Fibroblast of the aortic adventitia (primary cell): ENCODE measurements around the gene SOCS7. TPM values are rescaled to one million over a fixed set of nuclear protein-coding genes. Genes with fewer than 3 reads are reported as not detected.

Source experiments
- DNase-seq: peaks from one replicate; pipeline ENCODE4 v3.0.0-alpha.2; 2010; ENCODE audit warnings: low read depth
- H3K4me3 ChIP-seq: 2 replicates; pipeline ENCODE4 v1.5.1; 2011; ENCODE audit warnings: low read depth, mild to moderate bottlenecking, control low read depth, low read length, moderate library complexity
- total RNA-seq: library from RNA; depleted of rRNA; stranded (reverse); fragments of >200 nt; gene quantifications from 2 replicates; pipeline ENCODE4 v1.2.3, GENCODE V29; 2012; ENCODE audit warnings: low replicate concordance
- TF ChIP-seq, protein P1 (sequence below): IDR thresholded peaks from 2 replicates; pipeline ENCODE4 v1.5.1; 2011; ENCODE audit warnings: mild to moderate bottlenecking, low read length, control low read depth, inconsistent platforms; ENCODE audit not compliant: insufficient read depth

SOCS7 gene
- total RNA-seq, 1 donor: 11.7 TPM

DNA sequence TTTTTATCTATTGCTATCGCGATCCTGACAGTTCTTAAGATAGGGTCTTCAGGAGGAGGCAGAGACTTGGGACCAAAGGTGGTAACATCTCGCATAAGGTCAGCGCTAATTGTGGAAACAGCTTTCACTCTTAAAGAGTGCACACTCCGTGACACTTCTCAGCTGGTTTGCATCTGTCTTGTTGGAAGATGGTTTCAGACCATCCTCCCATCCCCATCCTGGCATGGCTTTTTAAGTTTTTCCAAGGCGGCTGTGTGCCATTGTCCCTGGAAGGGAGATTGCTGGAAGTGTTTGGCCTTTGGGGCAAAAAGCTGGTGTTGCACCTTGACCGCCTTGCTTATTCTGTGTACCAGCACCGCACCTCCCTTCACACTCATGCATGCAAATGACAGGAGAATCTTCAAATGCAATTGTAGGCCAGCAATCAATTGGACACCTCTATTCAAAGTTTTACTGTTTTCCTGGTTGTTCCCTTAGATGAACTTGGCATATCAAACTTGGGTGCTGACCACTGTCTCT is 1.5 kb downstream of the SOCS7 start:
- peak overlapping the region; percentile 78 for H3K4me3 ChIP-seq
- TF ChIP-seq, protein P1, sequence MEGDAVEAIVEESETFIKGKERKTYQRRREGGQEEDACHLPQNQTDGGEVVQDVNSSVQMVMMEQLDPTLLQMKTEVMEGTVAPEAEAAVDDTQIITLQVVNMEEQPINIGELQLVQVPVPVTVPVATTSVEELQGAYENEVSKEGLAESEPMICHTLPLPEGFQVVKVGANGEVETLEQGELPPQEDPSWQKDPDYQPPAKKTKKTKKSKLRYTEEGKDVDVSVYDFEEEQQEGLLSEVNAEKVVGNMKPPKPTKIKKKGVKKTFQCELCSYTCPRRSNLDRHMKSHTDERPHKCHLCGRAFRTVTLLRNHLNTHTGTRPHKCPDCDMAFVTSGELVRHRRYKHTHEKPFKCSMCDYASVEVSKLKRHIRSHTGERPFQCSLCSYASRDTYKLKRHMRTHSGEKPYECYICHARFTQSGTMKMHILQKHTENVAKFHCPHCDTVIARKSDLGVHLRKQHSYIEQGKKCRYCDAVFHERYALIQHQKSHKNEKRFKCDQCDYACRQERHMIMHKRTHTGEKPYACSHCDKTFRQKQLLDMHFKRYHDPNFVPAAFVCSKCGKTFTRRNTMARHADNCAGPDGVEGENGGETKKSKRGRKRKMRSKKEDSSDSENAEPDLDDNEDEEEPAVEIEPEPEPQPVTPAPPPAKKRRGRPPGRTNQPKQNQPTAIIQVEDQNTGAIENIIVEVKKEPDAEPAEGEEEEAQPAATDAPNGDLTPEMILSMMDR: no peak
- DNase-seq: no peak

DNA sequence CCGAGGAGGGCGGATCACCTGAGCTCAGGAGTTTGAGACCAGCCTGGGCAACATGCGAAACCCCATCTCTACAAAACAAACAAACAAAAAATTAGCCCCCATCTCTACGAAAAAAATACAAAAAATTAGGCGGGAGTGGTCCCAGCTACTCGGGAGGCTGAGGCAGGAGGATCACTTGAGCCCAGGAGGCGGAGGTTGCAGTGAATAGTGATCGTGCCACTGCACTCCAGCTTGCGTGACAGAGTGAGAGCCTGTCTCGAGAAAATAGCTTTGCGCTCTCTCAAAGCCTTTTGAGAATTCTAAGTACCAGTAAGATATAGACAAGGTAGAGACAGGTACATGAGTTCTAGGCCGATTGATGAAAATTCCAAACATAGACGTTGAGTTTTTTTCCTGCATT is 2.0 kb downstream of the SOCS7 start:
- H3K4me3 ChIP-seq: peak overlapping the region; percentile 78
- TF ChIP-seq, protein P1: no peak

DNA sequence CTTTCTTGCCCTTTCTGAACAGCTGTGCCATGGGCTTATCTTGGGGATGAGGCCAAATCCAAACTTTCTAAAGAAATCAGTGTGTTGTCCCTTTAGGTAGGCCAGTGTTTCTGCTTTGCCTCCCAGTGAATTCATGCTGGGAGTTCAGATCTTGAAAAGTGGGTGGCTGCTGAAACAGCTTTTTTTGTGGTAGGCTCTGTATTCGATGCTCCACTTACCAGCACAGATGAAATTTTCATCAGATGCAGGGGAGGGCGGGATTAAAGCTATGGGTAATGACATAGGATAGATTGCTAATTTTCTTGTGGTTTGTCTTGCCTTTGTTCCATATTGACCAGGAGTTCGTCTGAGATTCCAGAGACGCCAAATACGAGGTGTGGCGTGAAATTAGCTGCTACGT is 2.8 kb downstream of the SOCS7 start:
- H3K4me3 ChIP-seq: peak overlapping the region; percentile 78

More for the DNA sequence above, 2.0 kb downstream of the SOCS7 start:
- DNase-seq: no peak

DNA sequence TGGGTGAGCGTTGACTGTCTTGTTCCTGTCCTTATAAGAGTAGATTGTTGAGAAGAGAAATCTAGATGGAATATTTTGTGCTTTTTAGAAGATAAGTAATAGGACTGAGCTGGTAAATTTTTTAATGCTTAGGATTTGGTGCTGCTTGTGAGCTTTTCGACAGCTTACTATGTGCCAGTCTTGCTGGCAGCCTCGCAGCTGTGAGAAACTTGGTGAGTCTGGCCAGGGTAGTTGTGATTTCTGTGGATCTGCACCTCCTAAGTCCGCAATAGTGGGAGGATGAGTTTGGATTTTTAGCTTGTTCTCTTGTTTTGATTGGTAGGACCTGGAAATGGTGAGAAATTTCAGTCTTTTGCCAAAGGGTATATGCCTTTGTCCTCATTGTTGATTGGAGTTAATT is 3.6 kb downstream of the SOCS7 start:
- no peak overlapping the region for H3K4me3 ChIP-seq
- TF ChIP-seq, protein P1: no peak
- no peak for DNase-seq

More for the DNA sequence above, 2.8 kb downstream of the SOCS7 start:
- TF ChIP-seq, protein P1: no peak
- no peak for DNase-seq

DNA sequence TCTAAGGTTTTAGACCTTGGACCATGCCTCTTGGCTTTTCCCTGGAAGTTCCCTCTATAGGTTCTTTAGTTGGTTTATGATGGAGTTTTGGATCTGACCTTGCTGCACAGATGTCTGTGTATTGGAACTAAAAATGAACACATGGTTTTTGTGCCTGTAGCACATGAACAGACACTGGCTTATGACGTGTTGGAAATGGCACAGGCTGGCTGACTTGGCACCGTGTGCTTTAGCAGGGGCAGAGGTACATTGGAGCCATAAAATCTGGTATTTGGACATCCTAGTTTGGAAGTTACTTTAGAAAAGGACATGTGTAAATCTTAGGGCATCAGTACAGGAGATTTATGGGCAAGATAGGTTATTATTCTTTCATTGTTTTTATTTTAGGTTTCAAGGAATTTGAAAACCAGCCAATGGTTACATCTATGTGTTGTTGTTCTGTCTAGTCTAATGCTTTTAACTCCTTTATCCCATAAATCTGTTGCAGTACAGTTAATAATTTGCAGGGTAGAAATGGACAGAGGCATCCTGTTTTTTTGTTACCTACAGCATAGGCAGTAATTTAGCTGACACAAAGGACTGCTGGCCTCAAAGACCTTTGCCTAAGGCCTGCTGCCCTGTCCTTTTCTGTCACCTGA is 6.0 kb downstream of the SOCS7 start:
- no peak for DNase-seq
- no peak overlapping the region for H3K4me3 ChIP-seq
- TF ChIP-seq, protein P1: no peak

DNA sequence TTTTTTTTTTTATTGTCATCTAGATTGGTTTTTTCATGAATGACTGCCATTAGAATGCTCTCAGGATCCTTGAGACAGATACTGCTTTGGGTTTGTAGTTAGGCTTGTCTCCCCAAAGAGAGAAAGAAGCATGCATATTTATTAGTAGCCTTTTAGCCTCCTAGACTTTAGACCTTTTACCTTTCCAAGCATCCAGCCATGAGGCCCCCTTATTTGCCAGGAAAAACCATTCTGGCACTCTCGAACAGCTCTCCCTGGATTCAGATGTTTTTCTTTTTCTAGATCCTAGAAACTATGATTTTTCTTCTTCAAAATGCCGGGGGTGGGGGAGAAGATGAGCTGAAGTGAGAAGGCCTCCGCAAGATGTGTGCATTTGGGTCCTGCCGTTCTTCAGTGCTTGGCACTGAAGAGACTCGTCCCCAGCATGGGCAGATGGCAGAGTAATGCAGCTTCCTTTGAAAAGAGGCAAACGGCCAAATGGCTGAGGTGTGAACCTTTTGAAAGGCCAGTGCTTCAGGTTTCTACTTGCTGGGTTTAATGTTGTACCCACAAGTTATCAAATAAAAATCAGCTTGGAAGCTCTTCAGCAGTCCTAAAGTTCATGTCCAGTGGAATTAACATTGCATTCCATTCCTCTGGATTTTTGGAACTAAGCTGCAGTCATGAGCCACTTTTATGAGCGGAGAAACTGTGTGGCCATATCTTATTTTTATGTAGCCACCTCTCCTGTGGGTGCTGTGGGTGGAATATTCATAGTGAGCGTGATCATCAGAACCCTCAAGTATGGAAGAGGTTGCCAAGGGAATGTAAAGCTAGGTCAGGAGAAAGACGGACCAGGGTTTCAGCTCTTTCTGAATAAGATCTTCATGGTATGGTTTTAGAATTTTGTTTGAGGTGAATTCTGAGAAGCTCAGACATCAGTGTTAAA is 7.2 kb downstream of the SOCS7 start:
- no peak overlapping the region for H3K4me3 ChIP-seq
- DNase-seq: no peak
- TF ChIP-seq, protein P1: no peak
